Glutamatergic neuron (in vitro differentiated cells): ENCODE measurements around the gene UBE2A. TPM values are rescaled to one million over a fixed set of nuclear protein-coding genes. Genes with fewer than 3 reads are reported as not detected.

ENCODE experiments used
- DNase-seq: peaks from one replicate; pipeline ENCODE4 v3.0.0; 2022
- H3K27ac Mint-ChIP-seq: one replicate; pipeline ENCODE4 v1.8.0; 2020; ENCODE audit warnings: mild to moderate bottlenecking, mixed read lengths, inconsistent platforms; ENCODE audit not compliant: unreplicated experiment
- H3K27me3 Mint-ChIP-seq: one replicate; pipeline ENCODE4 v1.8.0; 2020; ENCODE audit warnings: mild to moderate bottlenecking, moderate library complexity, mixed read lengths, inconsistent platforms; ENCODE audit not compliant: unreplicated experiment
- H3K36me3 Mint-ChIP-seq: one replicate; pipeline ENCODE4 v1.8.0; 2020; ENCODE audit warnings: mild to moderate bottlenecking, mixed read lengths, inconsistent platforms; ENCODE audit not compliant: unreplicated experiment
- H3K4me1 Mint-ChIP-seq: one replicate; pipeline ENCODE4 v1.8.0; 2020; ENCODE audit warnings: mild to moderate bottlenecking, low read depth, mixed read lengths, inconsistent platforms; ENCODE audit not compliant: unreplicated experiment
- H3K4me3 Mint-ChIP-seq: one replicate; pipeline ENCODE4 v1.8.0; 2020; ENCODE audit warnings: mild to moderate bottlenecking, mixed read lengths, inconsistent platforms; ENCODE audit not compliant: unreplicated experiment
- H3K9me3 Mint-ChIP-seq: one replicate; pipeline ENCODE4 v1.8.0; 2020; ENCODE audit warnings: mild to moderate bottlenecking, moderate library complexity, mixed read lengths, inconsistent platforms; ENCODE audit not compliant: unreplicated experiment
- CTCF ChIP-seq: fragments of 200-600 bp; sonication (generic); IDR thresholded peaks from one replicate; pipeline ENCODE4 v1.5.0; 2021; ENCODE audit not compliant: partially characterized antibody, unreplicated experiment
- long read RNA-seq: library from polyadenylated mRNA; unstranded; transcript quantifications from one replicate; pipeline ENCODE4 v2.0.0, GENCODE V29; 2020; ENCODE audit not compliant: unreplicated experiment
- total RNA-seq: library from RNA; stranded (reverse); fragmentation: NEBNext Ultra II Directional; extraction: Animal tissue kit (Norgen Biotek cat#: 25700); gene quantifications from one replicate; pipeline ENCODE4 v1.2.1, GENCODE V29; 2021; ENCODE audit not compliant: unreplicated experiment

UBE2A gene
- total RNA-seq, result 56.3 TPM
- long read RNA-seq, transcript UBE2A-202 (6 exons, 1,874 nt), result major isoform, 30 of 35 reads
- long read RNA-seq, partial matches to known transcripts, result 0 of 35 reads
- long read RNA-seq, other reads (novel, unspliced or antisense), result 4 of 35 reads

GRCh38 chrX:119574394-119575266, at the start of gene UBE2A:
TSS of gene UBE2A (plus strand) at chrX:119574563. CDS start at chrX:119574712, 149 bp downstream.
- H3K4me1 Mint-ChIP-seq, result peaks cover 2% of the 10 kb centered on the region
- TF ChIP-seq CTCF, result no peak
- peak within 1 kb of the TSS; percentile 77 for H3K27ac Mint-ChIP-seq
- H3K36me3 Mint-ChIP-seq, result no peaks in the 10 kb centered on the region
- peak within 1 kb of the TSS; percentile 89 for H3K4me3 Mint-ChIP-seq
- peaks cover 5% of the 10 kb centered on the region for H3K9me3 Mint-ChIP-seq
- peak; percentile 90 for DNase-seq
- peaks cover 4% of the 10 kb centered on the region for H3K27me3 Mint-ChIP-seq

- Mint-ChIP-seq H3K27me3 (peaks cover 3% of the 10 kb centered on the region), H3K36me3 (no peaks in the 10 kb centered on the region), H3K4me3 (no peak overlapping the region), H3K4me1 (no peaks in the 10 kb centered on the region), H3K9me3 (no peaks in the 10 kb centered on the region), H3K27ac (no peak overlapping the region)
- DNase-seq, result no peak
- TF ChIP-seq CTCF, result no peak
Measured at GRCh38 chrX:119529345-119530276, 44.8 kb upstream of the UBE2A start.

GRCh38 chrX:119537487-119537886, 36.9 kb upstream of the UBE2A start:
- Mint-ChIP-seq H3K27ac (no peak overlapping the region), H3K27me3 (peaks cover 4% of the 10 kb centered on the region), H3K36me3 (no peaks in the 10 kb centered on the region), H3K4me1 (no peaks in the 10 kb centered on the region), H3K4me3 (no peak overlapping the region), H3K9me3 (no peaks in the 10 kb centered on the region)
- DNase-seq, result no peak
- TF ChIP-seq CTCF, result no peak

GRCh38 chrX:119539872-119540271, 34.5 kb upstream of the UBE2A start:
- no peak overlapping the region for H3K27ac Mint-ChIP-seq
- DNase-seq, result peak; percentile 13
- no peak for TF ChIP-seq CTCF
- no peak overlapping the region for H3K4me3 Mint-ChIP-seq
- H3K36me3 Mint-ChIP-seq, result no peaks in the 10 kb centered on the region
- no peaks in the 10 kb centered on the region for H3K4me1 Mint-ChIP-seq
- H3K9me3 Mint-ChIP-seq, result no peaks in the 10 kb centered on the region
- H3K27me3 Mint-ChIP-seq, result peaks cover 4% of the 10 kb centered on the region
